Loucy (cell line): ENCODE results near the gene INPP5F.

Source experiments
- EZH2phosphoT487 ChIP-seq: fragments of 200-600 bp; IDR thresholded peaks from 2 replicates; pipeline ENCODE4 v1.6.1; 2018; ENCODE audit warnings: antibody characterized with exemption, mild to moderate bottlenecking, moderate library complexity, borderline replicate concordance
- TF ChIP-seq, protein P1 (sequence below): fragments of 200-600 bp; sonication (generic); conservative IDR thresholded peaks from 2 replicates; pipeline ENCODE4 v1.5.1; 2014; ENCODE audit warnings: mild to moderate bottlenecking, antibody characterized with exemption, low read length

DNA sequence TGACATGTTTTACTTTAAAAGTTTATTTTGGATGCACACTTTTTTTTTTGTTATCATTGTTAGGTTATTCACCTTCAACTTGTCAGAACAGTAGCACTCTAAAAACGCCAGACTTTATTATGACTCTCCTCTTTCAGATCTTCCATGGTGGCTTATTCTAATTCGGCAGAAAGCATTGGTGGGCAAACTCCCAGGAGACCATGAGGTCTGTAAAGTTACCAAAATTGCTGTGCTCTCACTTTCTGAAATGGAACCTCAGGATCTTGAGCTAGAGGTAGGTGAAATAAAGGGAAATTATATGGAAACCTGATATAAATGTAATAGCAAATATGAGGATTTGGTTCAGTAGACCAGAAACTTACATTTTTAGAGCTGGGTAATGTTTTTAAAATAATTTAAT, 55.6 kb downstream of the INPP5F start:
- TF ChIP-seq, protein P1, sequence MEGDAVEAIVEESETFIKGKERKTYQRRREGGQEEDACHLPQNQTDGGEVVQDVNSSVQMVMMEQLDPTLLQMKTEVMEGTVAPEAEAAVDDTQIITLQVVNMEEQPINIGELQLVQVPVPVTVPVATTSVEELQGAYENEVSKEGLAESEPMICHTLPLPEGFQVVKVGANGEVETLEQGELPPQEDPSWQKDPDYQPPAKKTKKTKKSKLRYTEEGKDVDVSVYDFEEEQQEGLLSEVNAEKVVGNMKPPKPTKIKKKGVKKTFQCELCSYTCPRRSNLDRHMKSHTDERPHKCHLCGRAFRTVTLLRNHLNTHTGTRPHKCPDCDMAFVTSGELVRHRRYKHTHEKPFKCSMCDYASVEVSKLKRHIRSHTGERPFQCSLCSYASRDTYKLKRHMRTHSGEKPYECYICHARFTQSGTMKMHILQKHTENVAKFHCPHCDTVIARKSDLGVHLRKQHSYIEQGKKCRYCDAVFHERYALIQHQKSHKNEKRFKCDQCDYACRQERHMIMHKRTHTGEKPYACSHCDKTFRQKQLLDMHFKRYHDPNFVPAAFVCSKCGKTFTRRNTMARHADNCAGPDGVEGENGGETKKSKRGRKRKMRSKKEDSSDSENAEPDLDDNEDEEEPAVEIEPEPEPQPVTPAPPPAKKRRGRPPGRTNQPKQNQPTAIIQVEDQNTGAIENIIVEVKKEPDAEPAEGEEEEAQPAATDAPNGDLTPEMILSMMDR, result no peak
- TF ChIP-seq EZH2phosphoT487, result no peak
